WERI-Rb-1 (cell line): Measurements from ENCODE around the gene PRPF38B.

Experiments
- DNase-seq: peaks from one replicate; pipeline ENCODE4 v3.0.0-alpha.2; 2020
- H3K27ac ChIP-seq: fragments of 250-450 bp; sonication (Bioruptor Pico); 2 replicates; pipeline ENCODE4 v1.5.1; 2020; ENCODE audit warnings: mild to moderate bottlenecking, moderate library complexity
- H3K27me3 ChIP-seq: fragments of 250-450 bp; sonication (Bioruptor Pico); 2 replicates; pipeline ENCODE4 v1.5.1; 2021; ENCODE audit warnings: mild to moderate bottlenecking, low read depth, moderate library complexity; ENCODE audit not compliant: insufficient read depth, severe bottlenecking
- H3K36me3 ChIP-seq: fragments of 250-450 bp; sonication (Bioruptor Pico); 2 replicates; pipeline ENCODE4 v1.5.1; 2020; ENCODE audit warnings: mild to moderate bottlenecking, moderate library complexity
- H3K4me3 ChIP-seq: 2 replicates; pipeline ENCODE4 v1.5.1; 2011; ENCODE audit warnings: low read depth, mild to moderate bottlenecking, control low read depth, low read length
- H3K9me3 ChIP-seq: fragments of 250-450 bp; sonication (Bioruptor Pico); 2 replicates; pipeline ENCODE4 v1.5.1; 2021; ENCODE audit warnings: mild to moderate bottlenecking, moderate library complexity; ENCODE audit not compliant: severe bottlenecking
- CTCF ChIP-seq: IDR thresholded peaks from 2 replicates; pipeline ENCODE4 v1.5.1; 2011; ENCODE audit warnings: low read depth, mild to moderate bottlenecking, control low read depth, inconsistent platforms, low read length

The PRPF38B gene

GRCh38 chr1:108719656-108720435 is 27.7 kb downstream of the PRPF38B start:
- Histone ChIP-seq H3K36me3 (no peaks in the 10 kb centered on the region), H3K4me3 (no peak overlapping the region), H3K9me3 (no peaks in the 10 kb centered on the region), H3K27ac (no peak overlapping the region), H3K27me3 (no peaks in the 10 kb centered on the region)
- TF ChIP-seq CTCF = no peak
- no peak for DNase-seq

- Histone ChIP-seq H3K9me3 (no peaks in the 10 kb centered on the region), H3K27me3 (no peaks in the 10 kb centered on the region), H3K27ac (no peak overlapping the region), H3K36me3 (no peaks in the 10 kb centered on the region), H3K4me3 (no peak overlapping the region)
- TF ChIP-seq CTCF = no peak
- no peak for DNase-seq
These were observed 30.2 kb downstream of the PRPF38B start for GRCh38 chr1:108722292-108722691.

- Histone ChIP-seq H3K36me3 (no peaks in the 10 kb centered on the region), H3K27ac (no peak overlapping the region), H3K27me3 (no peaks in the 10 kb centered on the region), H3K4me3 (no peak overlapping the region), H3K9me3 (no peaks in the 10 kb centered on the region)
- TF ChIP-seq CTCF = no peak
- DNase-seq = no peak
These were observed 33.8 kb downstream of the PRPF38B start for GRCh38 chr1:108725906-108726305.

- H3K9me3 ChIP-seq = no peaks in the 10 kb centered on the region
- TF ChIP-seq CTCF = no peak
- DNase-seq = no peak
- H3K27ac ChIP-seq = no peak overlapping the region
- H3K4me3 ChIP-seq = no peak overlapping the region
- H3K36me3 ChIP-seq = no peaks in the 10 kb centered on the region
- no peaks in the 10 kb centered on the region for H3K27me3 ChIP-seq
These were observed 36.3 kb downstream of the PRPF38B start for GRCh38 chr1:108728327-108728923.

GRCh38 chr1:108729481-108729880 is 37.4 kb downstream of the PRPF38B start:
- Histone ChIP-seq H3K4me3 (no peak overlapping the region), H3K27ac (no peak overlapping the region), H3K9me3 (no peaks in the 10 kb centered on the region), H3K27me3 (no peaks in the 10 kb centered on the region), H3K36me3 (no peaks in the 10 kb centered on the region)
- no peak for DNase-seq
- TF ChIP-seq CTCF = no peak
